NCI-H748 treated with DMSO at 0.1 percent for 48 hours (cell line): ENCODE measurements around the gene TMEM50A.
A peak's percentile ranks its signal among the peaks of the same experiment; 100 is the strongest.
"Not testable (repeated sequence)": the region's sequence is repeated elsewhere in the genome, so short reads cannot be mapped to it uniquely, and the experiment has no call there.

ENCODE experiments used
- DNase-seq: peaks from one replicate; lab custom pipeline; 2025; lab: John Stamatoyannopoulos, UW

The TMEM50A gene

GRCh38 chr1:25336922-25337354 lies 1.2 kb upstream of the TMEM50A start:
- peak; percentile 21 for DNase-seq

- DNase-seq: not testable (repeated sequence)
Measured at GRCh38 chr1:25337483-25338187, 499 bp upstream of the TMEM50A start.

GRCh38 chr1:25338986-25339385 lies 852 bp downstream of the TMEM50A start:
- DNase-seq: no peak

- DNase-seq: no peak
Measured at GRCh38 chr1:25341746-25342145, 3.6 kb downstream of the TMEM50A start.

- DNase-seq: no peak
Measured at GRCh38 chr1:25342846-25343245, 4.7 kb downstream of the TMEM50A start.

GRCh38 chr1:25343872-25344271 lies 5.7 kb downstream of the TMEM50A start:
- no peak for DNase-seq

- no peak for DNase-seq
Measured at GRCh38 chr1:25347556-25347955, 9.4 kb downstream of the TMEM50A start.

- no peak for DNase-seq
Measured at GRCh38 chr1:25349606-25350005, 11.5 kb downstream of the TMEM50A start.

GRCh38 chr1:25355841-25356395 lies 17.8 kb downstream of the TMEM50A start:
- DNase-seq: no peak

GRCh38 chr1:25356441-25356840 lies 18.3 kb downstream of the TMEM50A start:
- no peak for DNase-seq

- DNase-seq: no peak
Measured at GRCh38 chr1:25356848-25357247, 18.7 kb downstream of the TMEM50A start.

GRCh38 chr1:25360596-25361581 lies 22.8 kb downstream of the TMEM50A start:
- no peak for DNase-seq

GRCh38 chr1:25361901-25362300 lies 23.8 kb downstream of the TMEM50A start:
- DNase-seq: no peak

GRCh38 chr1:25362634-25363559 lies 24.8 kb downstream of the TMEM50A start:
- DNase-seq: not testable (repeated sequence)

- no peak for DNase-seq
Measured at GRCh38 chr1:25369241-25369640, 31.1 kb downstream of the TMEM50A start.

GRCh38 chr1:25369691-25370271 lies 31.6 kb downstream of the TMEM50A start:
- not testable (repeated sequence) for DNase-seq

GRCh38 chr1:25371757-25372156 lies 33.6 kb downstream of the TMEM50A start:
- DNase-seq: not testable (repeated sequence)

GRCh38 chr1:25378367-25378766 lies 40.2 kb downstream of the TMEM50A start:
- DNase-seq: not testable (repeated sequence)

GRCh38 chr1:25382543-25382942 lies 44.4 kb downstream of the TMEM50A start:
- not testable (repeated sequence) for DNase-seq

- DNase-seq: not testable (repeated sequence)
Measured at GRCh38 chr1:25383090-25383489, 45.0 kb downstream of the TMEM50A start.

- DNase-seq: not testable (repeated sequence)
Measured at GRCh38 chr1:25383875-25384274, 45.7 kb downstream of the TMEM50A start.
